ENCODE results near the gene ESR2.

DNA sequence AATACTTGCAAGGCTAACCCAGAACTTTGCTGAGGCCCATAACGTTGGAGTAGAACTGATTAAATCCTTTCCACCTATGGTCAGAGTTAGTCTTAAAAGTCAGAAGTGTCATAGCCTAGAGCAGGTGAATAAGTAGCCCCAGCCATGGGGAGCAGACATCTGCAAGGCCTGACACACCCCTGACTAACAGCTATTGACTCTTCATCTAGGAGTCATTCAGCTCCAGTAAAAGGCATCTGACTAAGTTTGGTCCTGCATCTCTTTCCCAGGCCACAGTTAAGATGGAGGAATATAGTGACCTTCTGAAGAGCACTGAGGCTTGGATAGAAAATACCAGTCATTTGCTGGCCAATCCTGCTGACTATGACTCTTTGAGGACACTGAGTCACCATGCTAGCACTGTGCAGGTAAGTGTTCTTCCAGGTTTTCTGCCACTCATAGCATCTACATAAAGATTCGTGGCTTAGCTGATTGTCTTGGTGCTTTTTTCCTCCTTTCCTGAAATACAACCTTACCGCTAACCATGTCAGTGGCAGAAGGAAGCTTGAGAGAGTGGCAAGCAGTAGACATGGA is 212.9 kb downstream of the ESR2 start:
- TF ChIP-seq CTCF (IDR thresholded peaks at IDR 0.05) (no peak), POLR2AphosphoS5 (IDR thresholded peaks at IDR 0.05) (no peak)

Measured in breast epithelium (tissue), 3 donors.